ENCODE data around the gene ABCB9. TPM values are rescaled to one million over a fixed set of nuclear protein-coding genes. Genes with fewer than 3 reads are reported as not detected.
A peak's percentile ranks its signal among the peaks of the same experiment; 100 is the strongest.

Gene ABCB9
- total RNA-seq, 1 experiment from 2014 or later = 6.3 TPM

DNA sequence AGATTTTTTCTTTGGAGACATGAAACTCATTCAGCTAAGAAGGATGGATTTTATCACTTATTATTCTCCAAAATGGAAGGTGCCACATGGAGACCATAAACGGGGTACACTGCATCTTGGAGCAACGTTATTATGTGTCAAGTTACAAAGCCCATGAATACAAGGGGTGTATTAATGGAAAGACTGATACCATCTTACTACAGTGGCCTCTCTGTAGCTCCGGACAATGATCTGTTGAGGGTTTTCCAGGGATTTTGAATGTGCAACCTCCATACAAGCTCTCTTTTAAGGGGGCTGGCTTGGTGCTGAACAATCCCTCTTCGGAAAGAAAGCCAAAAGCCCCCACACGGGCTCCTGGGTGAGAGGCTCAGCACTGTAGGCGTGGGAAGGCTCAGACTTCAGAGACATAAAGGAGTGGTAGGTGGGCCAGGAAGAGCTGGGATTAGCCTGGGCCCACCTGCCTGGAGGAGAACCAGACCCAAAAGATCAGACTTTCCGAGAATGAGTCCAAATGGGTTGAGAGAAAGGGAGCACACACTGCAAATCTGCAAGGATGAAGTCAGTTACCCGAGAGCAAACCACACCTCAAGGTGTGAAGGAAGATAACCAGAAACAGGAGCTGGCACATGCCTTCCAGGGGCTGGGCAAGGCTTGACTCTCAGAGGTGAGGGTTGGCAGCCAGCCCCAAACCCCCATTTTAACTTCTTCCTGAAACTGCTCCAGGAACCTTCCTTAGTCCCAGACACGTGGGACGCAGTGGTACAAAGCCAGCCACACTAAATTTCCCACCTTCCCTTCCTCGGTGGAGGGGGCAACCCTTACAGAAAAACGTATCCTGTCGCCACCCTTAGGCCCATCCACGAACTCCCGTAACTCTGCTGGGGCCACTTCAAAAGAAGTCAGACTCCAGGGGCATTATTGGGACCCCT, 71.8 kb downstream of the ABCB9 start (continued):
- TF ChIP-seq, protein P1, sequence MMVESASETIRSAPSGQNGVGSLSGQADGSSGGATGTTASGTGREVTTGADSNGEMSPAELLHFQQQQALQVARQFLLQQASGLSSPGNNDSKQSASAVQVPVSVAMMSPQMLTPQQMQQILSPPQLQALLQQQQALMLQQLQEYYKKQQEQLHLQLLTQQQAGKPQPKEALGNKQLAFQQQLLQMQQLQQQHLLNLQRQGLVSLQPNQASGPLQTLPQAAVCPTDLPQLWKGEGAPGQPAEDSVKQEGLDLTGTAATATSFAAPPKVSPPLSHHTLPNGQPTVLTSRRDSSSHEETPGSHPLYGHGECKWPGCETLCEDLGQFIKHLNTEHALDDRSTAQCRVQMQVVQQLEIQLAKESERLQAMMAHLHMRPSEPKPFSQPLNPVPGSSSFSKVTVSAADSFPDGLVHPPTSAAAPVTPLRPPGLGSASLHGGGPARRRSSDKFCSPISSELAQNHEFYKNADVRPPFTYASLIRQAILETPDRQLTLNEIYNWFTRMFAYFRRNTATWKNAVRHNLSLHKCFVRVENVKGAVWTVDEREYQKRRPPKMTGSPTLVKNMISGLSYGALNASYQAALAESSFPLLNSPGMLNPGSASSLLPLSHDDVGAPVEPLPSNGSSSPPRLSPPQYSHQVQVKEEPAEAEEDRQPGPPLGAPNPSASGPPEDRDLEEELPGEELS (CRISPR knock-in tag; IDR thresholded peaks at IDR 0.05) = no peak
- TF ChIP-seq ZNF219 (CRISPR knock-in tag; IDR thresholded peaks at IDR 0.05; ENCODE audit: borderline replicate concordance) (no peak), FOXJ3 (CRISPR knock-in tag; IDR thresholded peaks at IDR 0.05; ENCODE audit: borderline replicate concordance) (no peak), RELA (CRISPR knock-in tag; IDR thresholded peaks at IDR 0.05; ENCODE audit: borderline replicate concordance) (no peak), ATF1 (CRISPR knock-in tag; IDR thresholded peaks at IDR 0.05) (no peak), SOX15 (CRISPR knock-in tag; IDR thresholded peaks at IDR 0.05) (no peak), ZBTB21 (CRISPR knock-in tag; IDR thresholded peaks at IDR 0.05; ENCODE audit: borderline replicate concordance) (no peak), GRHL2 (CRISPR knock-in tag; IDR thresholded peaks at IDR 0.05; ENCODE audit: insufficient replicate concordance, severe bottlenecking) (no peak), ZNF263 (CRISPR knock-in tag; IDR thresholded peaks at IDR 0.05; ENCODE audit: low read depth) (no peak), CBFB (CRISPR knock-in tag; IDR thresholded peaks at IDR 0.05; ENCODE audit: low read depth) (no peak)
- TF ChIP-seq, protein P2, sequence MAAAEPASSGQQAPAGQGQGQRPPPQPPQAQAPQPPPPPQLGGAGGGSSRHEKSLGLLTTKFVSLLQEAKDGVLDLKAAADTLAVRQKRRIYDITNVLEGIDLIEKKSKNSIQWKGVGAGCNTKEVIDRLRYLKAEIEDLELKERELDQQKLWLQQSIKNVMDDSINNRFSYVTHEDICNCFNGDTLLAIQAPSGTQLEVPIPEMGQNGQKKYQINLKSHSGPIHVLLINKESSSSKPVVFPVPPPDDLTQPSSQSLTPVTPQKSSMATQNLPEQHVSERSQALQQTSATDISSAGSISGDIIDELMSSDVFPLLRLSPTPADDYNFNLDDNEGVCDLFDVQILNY (CRISPR knock-in tag; IDR thresholded peaks at IDR 0.05) = no peak
- TF ChIP-seq, protein P3, sequence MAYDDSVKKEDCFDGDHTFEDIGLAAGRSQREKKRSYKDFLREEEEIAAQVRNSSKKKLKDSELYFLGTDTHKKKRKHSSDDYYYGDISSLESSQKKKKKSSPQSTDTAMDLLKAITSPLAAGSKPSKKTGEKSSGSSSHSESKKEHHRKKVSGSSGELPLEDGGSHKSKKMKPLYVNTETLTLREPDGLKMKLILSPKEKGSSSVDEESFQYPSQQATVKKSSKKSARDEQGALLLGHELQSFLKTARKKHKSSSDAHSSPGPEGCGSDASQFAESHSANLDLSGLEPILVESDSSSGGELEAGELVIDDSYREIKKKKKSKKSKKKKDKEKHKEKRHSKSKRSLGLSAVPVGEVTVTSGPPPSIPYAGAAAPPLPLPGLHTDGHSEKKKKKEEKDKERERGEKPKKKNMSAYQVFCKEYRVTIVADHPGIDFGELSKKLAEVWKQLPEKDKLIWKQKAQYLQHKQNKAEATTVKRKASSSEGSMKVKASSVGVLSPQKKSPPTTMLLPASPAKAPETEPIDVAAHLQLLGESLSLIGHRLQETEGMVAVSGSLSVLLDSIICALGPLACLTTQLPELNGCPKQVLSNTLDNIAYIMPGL (CRISPR knock-in tag; IDR thresholded peaks at IDR 0.05) = no peak

DNA sequence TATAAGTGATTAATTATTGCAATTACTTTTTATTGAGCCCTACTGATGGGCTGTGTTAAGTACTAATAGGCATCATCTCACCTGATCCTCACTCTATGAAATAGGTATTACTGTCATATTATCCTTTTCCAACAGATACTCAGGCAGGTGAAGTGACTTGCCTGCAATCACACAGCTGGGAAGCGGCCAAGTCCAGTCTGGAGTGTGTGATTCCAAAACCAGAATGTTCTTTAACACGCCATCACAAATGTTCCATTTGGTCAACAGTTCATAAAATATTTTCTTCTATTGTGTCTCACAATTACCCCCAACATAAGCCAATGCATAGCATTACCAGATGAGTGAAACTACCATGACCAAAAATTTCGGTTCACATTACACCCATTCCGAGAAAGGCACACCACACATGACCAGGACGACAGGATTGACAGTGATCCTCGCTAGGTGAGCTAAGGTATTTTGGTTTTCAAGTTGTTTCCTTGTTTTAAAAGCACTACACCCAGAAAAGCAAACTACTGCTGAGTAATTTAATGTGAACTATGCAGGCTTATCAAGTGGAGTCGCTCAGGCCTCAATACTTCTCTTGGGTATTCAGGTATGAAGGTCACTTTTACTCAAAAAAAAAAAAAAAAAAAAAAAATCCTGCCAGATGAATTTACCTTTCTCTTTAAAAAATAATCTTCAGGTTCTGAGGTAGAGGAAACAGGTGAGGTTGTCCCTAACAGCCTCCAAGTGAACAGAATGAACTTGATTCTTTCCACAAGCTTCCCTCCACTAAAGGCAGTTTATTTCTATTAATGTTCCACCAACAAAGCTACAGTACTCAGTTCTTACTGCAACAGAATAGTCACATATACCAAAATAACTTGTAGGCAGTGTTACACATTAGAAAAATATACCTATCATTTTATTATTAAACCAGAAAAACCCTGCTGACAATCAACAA, 72.8 kb downstream of the ABCB9 start:
- H3K4me3 Mint-ChIP-seq = peak overlapping the region; percentile 25; the same call in 1 of the 2 replicates
- peaks cover 75% of the 10 kb centered on the region for H3K27me3 Mint-ChIP-seq (ENCODE audit: low read depth)
- no peaks in the 10 kb centered on the region for H3K36me3 Mint-ChIP-seq
- CTCF ChIA-PET = interaction anchor here (0.6 kb wide), 1 partner anchor 327 kb away, joined by 4 read pairs; no protein-coding TSS in a partner anchor
- no peak overlapping the region for H3K27ac Mint-ChIP-seq
- H3K4me1 Mint-ChIP-seq = peaks cover 57% of the 10 kb centered on the region
- DNase-seq (ENCODE audit: low spot score) (no peak), ATAC-seq (no peak)
- H3K9me3 Mint-ChIP-seq = peaks cover 6% of the 10 kb centered on the region
- POLR2A ChIA-PET = interaction anchor here (0.8 kb wide), 1 partner anchor 486 kb away, joined by 3 read pairs; no protein-coding TSS in a partner anchor
- TF ChIP-seq, protein P4, sequence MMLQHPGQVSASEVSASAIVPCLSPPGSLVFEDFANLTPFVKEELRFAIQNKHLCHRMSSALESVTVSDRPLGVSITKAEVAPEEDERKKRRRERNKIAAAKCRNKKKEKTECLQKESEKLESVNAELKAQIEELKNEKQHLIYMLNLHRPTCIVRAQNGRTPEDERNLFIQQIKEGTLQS (CRISPR knock-in tag; conservative IDR thresholded peaks at IDR 0.05) = no peak
- no peak for TF ChIP-seq FOXK1 (CRISPR knock-in tag; IDR thresholded peaks at IDR 0.05)
- TF ChIP-seq, protein P5, sequence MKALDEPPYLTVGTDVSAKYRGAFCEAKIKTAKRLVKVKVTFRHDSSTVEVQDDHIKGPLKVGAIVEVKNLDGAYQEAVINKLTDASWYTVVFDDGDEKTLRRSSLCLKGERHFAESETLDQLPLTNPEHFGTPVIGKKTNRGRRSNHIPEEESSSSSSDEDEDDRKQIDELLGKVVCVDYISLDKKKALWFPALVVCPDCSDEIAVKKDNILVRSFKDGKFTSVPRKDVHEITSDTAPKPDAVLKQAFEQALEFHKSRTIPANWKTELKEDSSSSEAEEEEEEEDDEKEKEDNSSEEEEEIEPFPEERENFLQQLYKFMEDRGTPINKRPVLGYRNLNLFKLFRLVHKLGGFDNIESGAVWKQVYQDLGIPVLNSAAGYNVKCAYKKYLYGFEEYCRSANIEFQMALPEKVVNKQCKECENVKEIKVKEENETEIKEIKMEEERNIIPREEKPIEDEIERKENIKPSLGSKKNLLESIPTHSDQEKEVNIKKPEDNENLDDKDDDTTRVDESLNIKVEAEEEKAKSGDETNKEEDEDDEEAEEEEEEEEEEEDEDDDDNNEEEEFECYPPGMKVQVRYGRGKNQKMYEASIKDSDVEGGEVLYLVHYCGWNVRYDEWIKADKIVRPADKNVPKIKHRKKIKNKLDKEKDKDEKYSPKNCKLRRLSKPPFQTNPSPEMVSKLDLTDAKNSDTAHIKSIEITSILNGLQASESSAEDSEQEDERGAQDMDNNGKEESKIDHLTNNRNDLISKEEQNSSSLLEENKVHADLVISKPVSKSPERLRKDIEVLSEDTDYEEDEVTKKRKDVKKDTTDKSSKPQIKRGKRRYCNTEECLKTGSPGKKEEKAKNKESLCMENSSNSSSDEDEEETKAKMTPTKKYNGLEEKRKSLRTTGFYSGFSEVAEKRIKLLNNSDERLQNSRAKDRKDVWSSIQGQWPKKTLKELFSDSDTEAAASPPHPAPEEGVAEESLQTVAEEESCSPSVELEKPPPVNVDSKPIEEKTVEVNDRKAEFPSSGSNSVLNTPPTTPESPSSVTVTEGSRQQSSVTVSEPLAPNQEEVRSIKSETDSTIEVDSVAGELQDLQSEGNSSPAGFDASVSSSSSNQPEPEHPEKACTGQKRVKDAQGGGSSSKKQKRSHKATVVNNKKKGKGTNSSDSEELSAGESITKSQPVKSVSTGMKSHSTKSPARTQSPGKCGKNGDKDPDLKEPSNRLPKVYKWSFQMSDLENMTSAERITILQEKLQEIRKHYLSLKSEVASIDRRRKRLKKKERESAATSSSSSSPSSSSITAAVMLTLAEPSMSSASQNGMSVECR (CRISPR knock-in tag; IDR thresholded peaks at IDR 0.05; ENCODE audit: borderline replicate concordance) = no peak
- TF ChIP-seq, protein P6, sequence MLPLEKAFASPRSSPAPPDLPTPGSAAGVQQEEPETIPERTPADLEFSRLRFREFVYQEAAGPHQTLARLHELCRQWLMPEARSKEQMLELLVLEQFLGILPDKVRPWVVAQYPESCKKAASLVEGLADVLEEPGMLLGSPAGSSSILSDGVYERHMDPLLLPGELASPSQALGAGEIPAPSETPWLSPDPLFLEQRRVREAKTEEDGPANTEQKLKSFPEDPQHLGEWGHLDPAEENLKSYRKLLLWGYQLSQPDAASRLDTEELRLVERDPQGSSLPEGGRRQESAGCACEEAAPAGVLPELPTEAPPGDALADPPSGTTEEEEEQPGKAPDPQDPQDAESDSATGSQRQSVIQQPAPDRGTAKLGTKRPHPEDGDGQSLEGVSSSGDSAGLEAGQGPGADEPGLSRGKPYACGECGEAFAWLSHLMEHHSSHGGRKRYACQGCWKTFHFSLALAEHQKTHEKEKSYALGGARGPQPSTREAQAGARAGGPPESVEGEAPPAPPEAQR (CRISPR knock-in tag; IDR thresholded peaks at IDR 0.05) = no peak
- TF ChIP-seq, protein P7, sequence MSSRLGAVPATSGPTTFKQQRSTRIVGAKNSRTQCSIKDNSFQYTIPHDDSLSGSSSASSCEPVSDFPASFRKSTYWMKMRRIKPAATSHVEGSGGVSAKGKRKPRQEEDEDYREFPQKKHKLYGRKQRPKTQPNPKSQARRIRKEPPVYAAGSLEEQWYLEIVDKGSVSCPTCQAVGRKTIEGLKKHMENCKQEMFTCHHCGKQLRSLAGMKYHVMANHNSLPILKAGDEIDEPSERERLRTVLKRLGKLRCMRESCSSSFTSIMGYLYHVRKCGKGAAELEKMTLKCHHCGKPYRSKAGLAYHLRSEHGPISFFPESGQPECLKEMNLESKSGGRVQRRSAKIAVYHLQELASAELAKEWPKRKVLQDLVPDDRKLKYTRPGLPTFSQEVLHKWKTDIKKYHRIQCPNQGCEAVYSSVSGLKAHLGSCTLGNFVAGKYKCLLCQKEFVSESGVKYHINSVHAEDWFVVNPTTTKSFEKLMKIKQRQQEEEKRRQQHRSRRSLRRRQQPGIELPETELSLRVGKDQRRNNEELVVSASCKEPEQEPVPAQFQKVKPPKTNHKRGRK (CRISPR knock-in tag; IDR thresholded peaks at IDR 0.05; ENCODE audit: borderline replicate concordance) = no peak
- TF ChIP-seq ZNF219 (CRISPR knock-in tag; IDR thresholded peaks at IDR 0.05; ENCODE audit: borderline replicate concordance) = no peak
- TF ChIP-seq JUN (CRISPR knock-in tag; IDR thresholded peaks at IDR 0.05) = no peak
